GM19455 (cell line): Measurements from ENCODE around the gene MYT1.

Experiments used
- ATAC-seq: cut with Tn5 transposase; IDR thresholded peaks from one replicate; pipeline ENCODE4 v1.9.1; 2021; ENCODE audit not compliant: unreplicated experiment

MYT1 gene

GRCh38 chr20:64188682-64189529, 24.7 kb downstream of the MYT1 start:
- ATAC-seq, result no peak

- no peak for ATAC-seq
These were observed 25.3 kb downstream of the MYT1 start for GRCh38 chr20:64189530-64189966.

- ATAC-seq, result no peak
These were observed 25.7 kb downstream of the MYT1 start for GRCh38 chr20:64189986-64190385.

- no peak for ATAC-seq
These were observed 26.8 kb downstream of the MYT1 start for GRCh38 chr20:64191002-64191401.

GRCh38 chr20:64192406-64192805, 28.2 kb downstream of the MYT1 start:
- no peak for ATAC-seq

- ATAC-seq, result no peak
These were observed 28.8 kb downstream of the MYT1 start for GRCh38 chr20:64193058-64193457.

GRCh38 chr20:64194269-64194668, 30.0 kb downstream of the MYT1 start:
- no peak for ATAC-seq

- no peak for ATAC-seq
These were observed 32.1 kb downstream of the MYT1 start for GRCh38 chr20:64196309-64196708.

GRCh38 chr20:64196847-64197306, 32.6 kb downstream of the MYT1 start:
- no peak for ATAC-seq

- no peak for ATAC-seq
These were observed 34.1 kb downstream of the MYT1 start for GRCh38 chr20:64198347-64198746.

- ATAC-seq, result no peak
These were observed 35.1 kb downstream of the MYT1 start for GRCh38 chr20:64199395-64199794.

GRCh38 chr20:64200740-64201139, 36.5 kb downstream of the MYT1 start:
- no peak for ATAC-seq

GRCh38 chr20:64201653-64202052, 37.4 kb downstream of the MYT1 start:
- no peak for ATAC-seq

GRCh38 chr20:64203037-64203777, 39.0 kb downstream of the MYT1 start:
- ATAC-seq, result no peak

- no peak for ATAC-seq
These were observed 41.4 kb downstream of the MYT1 start for GRCh38 chr20:64205611-64206026.

- no peak for ATAC-seq
These were observed 42.4 kb downstream of the MYT1 start for GRCh38 chr20:64206614-64207013.

GRCh38 chr20:64207641-64208590, 43.7 kb downstream of the MYT1 start:
- no peak for ATAC-seq

GRCh38 chr20:64209148-64209547, 44.9 kb downstream of the MYT1 start:
- ATAC-seq, result no peak

- ATAC-seq, result no peak
These were observed 46.6 kb downstream of the MYT1 start for GRCh38 chr20:64210656-64211369.
